ENCODE measurements around the gene SSTR5.

SSTR5 gene

DNA sequence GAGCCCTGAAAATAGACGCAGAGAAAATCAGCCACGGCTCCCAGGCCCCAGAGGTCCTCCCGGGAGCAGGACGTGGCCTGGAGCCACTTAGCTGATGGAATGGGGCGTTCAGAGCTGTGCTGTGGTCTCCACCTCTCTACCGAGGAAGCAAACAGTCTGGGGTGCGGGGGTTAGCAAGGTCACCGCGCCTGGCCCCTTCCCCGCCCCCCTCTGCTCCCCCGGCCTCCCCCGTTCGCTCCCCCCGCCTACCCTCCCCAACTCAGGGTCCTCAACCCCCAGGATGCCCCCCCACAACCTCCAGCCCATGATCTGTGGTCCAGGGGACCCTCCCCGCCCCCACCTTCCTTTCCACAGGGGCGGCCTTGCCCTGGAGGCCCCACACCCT lies 44.1 kb downstream of the SSTR5 start:
- no peaks in the 10 kb centered on the region for H3K36me3 Mint-ChIP-seq
- DNase-seq, result no peak
- H3K9me3 Mint-ChIP-seq, result no peaks in the 10 kb centered on the region
- peaks cover 4% of the 10 kb centered on the region for H3K27me3 Mint-ChIP-seq
- CTCF ChIA-PET, result no interaction called here
- no peaks in the 10 kb centered on the region for H3K4me1 Mint-ChIP-seq
- no peak overlapping the region for H3K4me3 Mint-ChIP-seq
- no peak overlapping the region for H3K27ac Mint-ChIP-seq

DNA sequence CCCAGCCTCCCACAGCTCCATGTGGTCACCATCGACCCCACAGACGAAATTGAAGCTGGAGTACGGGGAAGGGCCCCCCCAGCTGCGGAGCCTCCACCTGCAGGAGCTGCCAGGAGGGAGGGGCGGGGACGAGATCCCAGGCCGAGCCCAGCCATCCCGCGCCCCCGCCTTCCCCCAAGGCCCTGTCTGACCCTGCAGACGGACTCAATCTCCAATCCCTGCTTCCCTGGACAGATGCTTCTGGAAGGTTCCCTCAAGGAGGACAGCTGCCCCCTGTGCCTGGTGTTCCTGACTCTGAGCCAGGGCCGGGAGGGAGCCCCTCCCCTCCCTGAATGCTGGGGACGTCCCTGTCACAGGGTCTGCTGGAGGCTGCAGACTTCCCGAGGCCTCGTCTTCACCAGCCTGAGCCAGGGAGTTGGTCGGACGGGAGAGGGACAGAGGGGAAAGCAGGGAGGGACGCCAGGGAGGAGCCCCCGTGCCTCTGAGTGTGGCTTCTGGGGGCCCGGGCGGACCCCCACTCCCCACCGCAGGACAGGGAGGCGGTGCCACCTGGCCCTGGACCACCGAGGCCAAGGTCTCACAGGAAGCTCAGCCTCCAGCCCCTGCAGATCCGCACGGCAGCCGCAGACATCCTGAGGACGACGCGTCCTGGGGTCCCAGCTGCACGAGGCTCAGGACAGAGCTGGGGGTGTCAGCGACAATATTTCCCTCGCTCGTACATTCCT lies 44.8 kb downstream of the SSTR5 start:
- no peak overlapping the region for H3K4me3 Mint-ChIP-seq
- DNase-seq, result no peak
- H3K27me3 Mint-ChIP-seq, result peaks cover 4% of the 10 kb centered on the region
- no peaks in the 10 kb centered on the region for H3K9me3 Mint-ChIP-seq
- H3K36me3 Mint-ChIP-seq, result no peaks in the 10 kb centered on the region
- no peak overlapping the region for H3K27ac Mint-ChIP-seq
- H3K4me1 Mint-ChIP-seq, result no peaks in the 10 kb centered on the region
- CTCF ChIA-PET, result no interaction called here

DNA sequence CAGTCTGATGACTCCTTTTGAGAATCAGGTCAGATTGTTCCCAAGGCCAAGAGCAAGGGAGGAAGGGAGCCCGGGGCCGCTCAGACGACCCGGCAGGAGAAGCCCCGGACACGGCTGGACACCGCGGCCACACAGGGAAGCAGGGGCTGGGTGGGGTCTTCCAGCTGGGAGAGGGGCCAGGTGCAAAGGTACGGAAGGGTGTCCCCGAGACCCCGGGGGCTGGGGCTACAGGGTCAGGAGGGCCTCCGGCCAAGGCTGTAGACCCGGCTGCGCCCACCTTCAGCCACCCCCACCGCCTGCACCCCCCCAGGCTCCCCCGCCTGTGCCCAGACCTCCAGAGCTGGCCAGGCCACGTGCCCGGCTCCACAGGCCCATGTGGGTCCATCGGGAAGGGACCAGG lies 45.4 kb downstream of the SSTR5 start:
- H3K27ac Mint-ChIP-seq, result no peak overlapping the region
- H3K4me1 Mint-ChIP-seq, result no peaks in the 10 kb centered on the region
- no peak overlapping the region for H3K4me3 Mint-ChIP-seq
- CTCF ChIA-PET, result no interaction called here
- DNase-seq, result no peak
- no peaks in the 10 kb centered on the region for H3K9me3 Mint-ChIP-seq
- H3K27me3 Mint-ChIP-seq, result peaks cover 4% of the 10 kb centered on the region
- H3K36me3 Mint-ChIP-seq, result no peaks in the 10 kb centered on the region

DNA sequence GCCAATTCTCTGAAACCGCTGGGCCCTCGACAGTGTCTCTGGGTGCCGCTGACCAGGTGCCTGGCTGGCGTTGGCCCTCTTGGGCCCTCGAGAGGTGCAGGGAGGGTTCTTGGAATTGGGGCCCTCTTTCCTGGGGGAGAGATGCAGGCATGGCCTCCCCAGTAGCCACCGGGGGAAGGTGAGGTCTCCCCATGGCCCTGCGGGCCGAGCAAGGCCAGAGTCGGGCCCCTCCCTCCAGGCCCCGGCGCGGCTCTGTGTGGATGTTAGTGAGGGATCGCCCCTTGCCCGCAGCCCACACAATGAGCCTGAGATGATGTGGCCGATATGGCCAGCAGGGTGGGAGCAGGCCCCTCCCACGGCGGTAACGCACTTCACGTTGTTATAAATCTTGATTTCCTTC lies 46.6 kb downstream of the SSTR5 start:
- no peak for DNase-seq
- Mint-ChIP-seq H3K4me3 (no peak overlapping the region), H3K9me3 (no peaks in the 10 kb centered on the region), H3K36me3 (no peaks in the 10 kb centered on the region), H3K27me3 (no peaks in the 10 kb centered on the region), H3K4me1 (no peaks in the 10 kb centered on the region), H3K27ac (no peak overlapping the region)
- CTCF ChIA-PET, result no interaction called here

DNA sequence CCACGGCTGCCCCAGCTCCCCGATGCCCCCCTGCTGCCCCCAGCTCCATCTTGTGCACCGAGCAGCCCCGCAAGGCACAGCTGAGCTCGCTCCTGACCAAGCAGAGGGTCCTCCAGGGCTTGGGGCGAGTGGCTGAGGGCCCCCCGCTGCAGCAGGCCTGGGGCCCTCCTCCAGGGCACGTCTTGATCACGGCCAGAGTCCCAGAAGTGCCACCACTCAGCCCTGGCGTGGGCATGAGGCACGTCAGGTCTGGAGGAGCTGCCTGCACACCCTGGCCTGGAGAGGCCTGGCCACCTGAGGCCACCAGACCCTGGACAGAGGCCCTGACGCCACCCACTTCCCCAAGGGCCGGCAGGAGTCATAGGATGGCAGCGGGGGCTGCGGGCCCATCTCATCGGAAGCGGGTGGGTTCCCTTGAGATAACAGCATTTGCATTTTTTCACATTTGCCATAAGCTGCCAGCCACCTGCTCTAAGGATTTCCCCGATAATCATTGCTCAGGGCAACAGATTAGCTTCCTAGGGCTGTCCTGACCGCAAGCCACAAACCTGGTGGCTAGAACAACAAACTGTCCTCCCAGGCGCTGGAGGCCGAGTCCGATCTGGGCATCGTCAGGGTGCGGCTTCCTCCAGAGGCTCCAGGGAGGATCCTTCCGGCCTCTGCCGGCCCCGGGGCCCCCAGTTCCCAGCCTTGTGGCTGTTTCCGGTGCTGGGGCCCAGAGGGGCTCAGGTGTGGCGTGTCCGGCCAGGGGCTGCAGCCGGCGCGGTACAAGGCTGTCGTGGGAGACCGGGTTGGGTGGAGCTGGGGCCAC lies 47.4 kb downstream of the SSTR5 start:
- Mint-ChIP-seq H3K36me3 (no peaks in the 10 kb centered on the region), H3K9me3 (no peaks in the 10 kb centered on the region), H3K27me3 (no peaks in the 10 kb centered on the region), H3K4me3 (no peak overlapping the region), H3K27ac (no peak overlapping the region), H3K4me1 (no peaks in the 10 kb centered on the region)
- CTCF ChIA-PET, result no interaction called here
- DNase-seq, result no peak

DNA sequence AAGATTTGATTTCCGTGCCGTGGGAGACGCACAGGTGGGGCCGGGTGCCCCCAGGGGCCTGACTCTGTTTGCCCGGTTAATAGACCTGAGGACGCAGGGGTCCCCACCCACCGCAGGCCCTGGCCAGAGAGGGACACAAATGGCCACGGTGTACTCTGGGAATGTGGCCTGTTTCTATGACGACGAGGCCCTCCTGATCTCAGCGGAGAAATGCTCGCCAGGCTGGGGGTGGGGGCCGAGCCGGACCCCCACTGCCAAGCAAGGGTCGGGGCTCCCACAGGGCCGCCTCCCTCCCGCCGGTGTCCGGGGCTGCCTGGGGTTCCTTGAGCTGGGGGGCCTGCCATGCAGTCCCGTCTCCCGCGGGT lies 48.0 kb downstream of the SSTR5 start:
- CTCF ChIA-PET, result no interaction called here
- no peak overlapping the region for H3K27ac Mint-ChIP-seq

DNA sequence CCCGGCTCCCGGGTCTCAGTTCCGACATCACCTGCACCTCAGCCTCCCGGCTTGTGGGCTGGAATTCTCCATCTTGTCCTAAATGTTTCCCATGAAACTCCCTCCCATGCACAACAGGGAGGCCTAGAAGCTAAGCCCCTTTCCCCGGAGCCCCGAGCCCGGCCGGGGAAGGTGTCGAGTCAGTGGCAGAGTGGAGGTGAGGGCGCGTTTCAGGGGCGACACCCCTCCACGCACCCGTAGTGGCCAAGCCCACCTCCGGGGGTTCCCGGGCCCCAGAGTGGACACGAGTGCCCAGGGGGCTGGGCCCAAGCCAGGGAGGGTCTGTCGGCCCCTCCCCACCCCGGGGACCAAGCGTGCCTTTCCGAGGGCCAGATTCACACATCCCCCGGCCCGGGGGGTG lies 48.5 kb downstream of the SSTR5 start:
- CTCF ChIA-PET, result no interaction called here
- H3K4me1 Mint-ChIP-seq, result no peaks in the 10 kb centered on the region
- H3K27ac Mint-ChIP-seq, result no peak overlapping the region
- H3K9me3 Mint-ChIP-seq, result no peaks in the 10 kb centered on the region
- DNase-seq, result no peak
- H3K27me3 Mint-ChIP-seq, result no peaks in the 10 kb centered on the region
- H3K36me3 Mint-ChIP-seq, result no peaks in the 10 kb centered on the region
- H3K4me3 Mint-ChIP-seq, result no peak overlapping the region

More for the DNA sequence above, 48.0 kb downstream of the SSTR5 start:
- H3K9me3 Mint-ChIP-seq, result no peaks in the 10 kb centered on the region
- H3K4me1 Mint-ChIP-seq, result no peaks in the 10 kb centered on the region
- H3K4me3 Mint-ChIP-seq, result no peak overlapping the region
- no peaks in the 10 kb centered on the region for H3K36me3 Mint-ChIP-seq
- H3K27me3 Mint-ChIP-seq, result no peaks in the 10 kb centered on the region
- no peak for DNase-seq

DNA sequence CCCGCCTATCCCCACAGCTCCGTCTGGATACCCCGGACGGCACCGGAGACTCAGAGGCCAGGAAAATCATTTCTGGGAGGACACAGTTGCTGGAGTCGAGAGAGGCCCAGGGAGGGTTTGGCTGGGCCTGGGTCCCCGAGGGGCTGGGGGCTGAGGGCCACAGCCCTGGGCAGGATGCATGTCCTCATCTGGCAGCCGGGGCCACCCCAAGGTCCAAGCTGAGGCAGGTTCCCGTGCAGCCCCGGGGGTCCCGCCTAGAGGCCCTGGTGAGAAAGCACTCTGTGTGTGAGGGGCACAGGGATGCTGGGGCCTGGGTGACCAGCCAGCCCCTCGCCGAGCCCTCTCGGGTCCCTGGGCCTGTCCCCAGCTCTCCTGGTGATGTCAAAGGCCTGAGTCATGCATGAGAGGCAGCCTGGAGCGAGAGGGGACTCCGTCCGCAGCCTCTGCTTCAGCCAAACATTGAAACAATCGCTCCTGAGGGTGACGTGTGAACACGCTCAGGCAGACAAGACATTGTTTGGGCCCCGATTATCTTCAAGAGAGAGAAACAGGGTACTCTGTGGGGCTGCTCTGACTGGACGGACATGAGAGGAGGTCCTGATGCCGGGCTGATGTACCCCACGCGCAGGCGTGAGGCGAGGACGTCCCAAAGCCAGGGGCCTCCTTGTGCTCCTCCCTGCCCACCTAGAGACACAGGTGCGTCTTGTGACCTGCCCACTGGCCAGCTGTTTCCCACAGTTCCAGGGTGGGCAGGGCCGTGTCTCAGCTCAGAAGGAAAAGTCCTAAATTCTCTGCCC lies 49.3 kb downstream of the SSTR5 start:
- no peaks in the 10 kb centered on the region for H3K36me3 Mint-ChIP-seq
- CTCF ChIA-PET, result no interaction called here
- no peak overlapping the region for H3K4me3 Mint-ChIP-seq
- no peaks in the 10 kb centered on the region for H3K4me1 Mint-ChIP-seq
- H3K27ac Mint-ChIP-seq, result no peak overlapping the region
- no peaks in the 10 kb centered on the region for H3K9me3 Mint-ChIP-seq
- H3K27me3 Mint-ChIP-seq, result no peaks in the 10 kb centered on the region
- no peak for DNase-seq

DNA sequence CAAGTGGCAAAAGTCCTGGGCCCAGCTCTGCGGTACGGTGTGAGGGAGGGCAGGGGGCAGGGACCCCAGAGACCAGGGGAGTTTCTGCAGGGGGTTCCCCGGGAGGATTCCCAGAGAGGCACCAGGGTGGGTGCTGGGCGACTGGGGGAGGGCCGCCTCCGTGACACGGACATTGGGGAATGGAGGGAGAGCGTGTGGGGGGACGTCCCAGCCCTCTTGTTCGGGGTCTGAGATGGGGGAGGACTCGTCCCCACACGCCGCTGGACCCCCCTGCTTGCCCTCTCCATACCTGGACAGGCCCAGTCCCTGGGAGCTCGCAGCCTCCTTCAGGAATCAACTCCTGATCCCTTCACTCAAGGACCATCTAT lies 49.8 kb downstream of the SSTR5 start:
- Mint-ChIP-seq H3K4me3 (no peak overlapping the region), H3K27me3 (no peaks in the 10 kb centered on the region), H3K4me1 (no peaks in the 10 kb centered on the region), H3K36me3 (no peaks in the 10 kb centered on the region), H3K27ac (no peak overlapping the region), H3K9me3 (no peaks in the 10 kb centered on the region)
- no peak for DNase-seq
- CTCF ChIA-PET, result no interaction called here

DNA sequence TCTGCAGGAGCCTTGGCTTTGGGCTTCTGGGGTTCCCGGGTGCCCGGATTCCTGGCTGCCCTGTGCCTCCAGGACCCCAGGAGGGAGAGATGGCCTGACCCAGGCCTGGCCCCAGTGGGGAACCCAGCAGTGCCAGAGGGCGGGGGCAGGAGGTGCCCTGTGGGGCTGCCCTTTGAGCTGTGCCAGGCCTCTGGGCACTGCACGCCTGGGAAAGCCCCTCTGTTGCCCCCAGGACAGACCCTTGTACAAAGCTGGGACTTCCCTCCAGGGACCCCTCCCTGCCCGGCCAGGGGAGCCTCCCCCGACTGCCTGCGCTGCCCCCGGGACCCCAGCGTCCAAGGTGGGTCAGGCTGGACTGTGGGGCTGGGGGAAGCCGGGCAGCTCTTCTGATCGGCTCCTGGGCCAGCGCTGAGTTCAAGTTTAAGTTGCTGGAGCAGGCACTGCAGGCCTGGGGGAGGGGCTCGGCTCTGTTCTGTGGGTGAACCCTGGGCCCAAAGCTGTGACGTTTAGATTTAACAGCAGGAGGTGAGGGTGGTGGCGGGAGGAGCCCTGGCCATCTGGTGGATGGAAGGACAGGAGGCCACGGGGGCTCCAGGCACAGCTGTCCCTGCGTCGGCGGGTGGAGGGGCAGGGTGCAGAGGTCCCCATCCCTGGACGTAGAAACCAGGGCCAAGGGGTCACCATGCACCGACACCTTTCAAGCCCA lies 51.1 kb downstream of the SSTR5 start:
- Mint-ChIP-seq H3K27ac (no peak overlapping the region), H3K27me3 (no peaks in the 10 kb centered on the region), H3K36me3 (no peaks in the 10 kb centered on the region), H3K9me3 (no peaks in the 10 kb centered on the region), H3K4me1 (no peaks in the 10 kb centered on the region), H3K4me3 (no peak overlapping the region)
- CTCF ChIA-PET, result no interaction called here
- DNase-seq, result no peak

DNA sequence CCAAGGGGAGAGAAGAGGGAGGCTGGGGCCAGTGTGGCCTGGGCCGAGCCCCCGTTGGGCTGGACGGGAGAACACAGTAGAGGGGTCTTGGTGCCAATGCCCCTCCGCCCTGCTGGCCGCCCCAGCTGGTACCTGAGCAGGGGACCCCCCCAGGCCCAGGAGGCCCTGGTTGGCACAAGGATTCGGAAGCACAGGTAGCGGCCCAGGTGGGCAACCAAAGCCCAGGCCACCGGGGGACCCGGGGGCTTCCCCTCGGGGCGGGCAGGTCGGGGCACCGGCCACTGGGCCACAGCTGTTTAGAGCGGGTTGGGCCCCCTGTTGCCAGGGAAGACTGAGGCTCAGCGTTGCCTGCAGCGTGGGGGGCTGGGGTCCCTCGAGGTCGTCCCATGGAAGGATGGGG lies 51.7 kb downstream of the SSTR5 start:
- Mint-ChIP-seq H3K4me3 (no peak overlapping the region), H3K4me1 (no peaks in the 10 kb centered on the region), H3K27ac (no peak overlapping the region), H3K36me3 (no peaks in the 10 kb centered on the region), H3K27me3 (no peaks in the 10 kb centered on the region), H3K9me3 (no peaks in the 10 kb centered on the region)
- DNase-seq, result no peak
- CTCF ChIA-PET, result no interaction called here

DNA sequence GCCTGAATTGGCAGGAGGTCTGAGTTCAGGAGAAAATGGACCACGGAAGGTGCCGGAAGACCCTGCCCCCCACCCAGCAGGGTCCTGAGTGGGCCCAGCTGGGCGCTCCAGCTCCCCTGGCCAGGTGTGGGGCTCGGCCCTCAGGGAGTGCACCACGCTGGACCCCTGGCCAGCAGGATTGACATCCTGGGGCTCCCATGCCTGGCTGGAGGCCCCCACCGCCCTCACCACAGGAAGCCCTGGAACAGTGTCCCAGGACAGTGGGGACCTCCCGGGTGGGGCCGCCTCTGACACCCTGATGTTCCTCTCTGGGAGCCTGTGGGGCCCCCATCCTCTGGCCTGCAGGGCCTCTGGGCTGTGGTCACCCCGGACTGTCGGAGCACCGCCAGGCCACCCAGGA lies 52.2 kb downstream of the SSTR5 start:
- Mint-ChIP-seq H3K9me3 (no peaks in the 10 kb centered on the region), H3K4me1 (no peaks in the 10 kb centered on the region), H3K36me3 (no peaks in the 10 kb centered on the region), H3K4me3 (no peak overlapping the region), H3K27me3 (no peaks in the 10 kb centered on the region), H3K27ac (no peak overlapping the region)
- CTCF ChIA-PET, result no interaction called here
- DNase-seq, result no peak

DNA sequence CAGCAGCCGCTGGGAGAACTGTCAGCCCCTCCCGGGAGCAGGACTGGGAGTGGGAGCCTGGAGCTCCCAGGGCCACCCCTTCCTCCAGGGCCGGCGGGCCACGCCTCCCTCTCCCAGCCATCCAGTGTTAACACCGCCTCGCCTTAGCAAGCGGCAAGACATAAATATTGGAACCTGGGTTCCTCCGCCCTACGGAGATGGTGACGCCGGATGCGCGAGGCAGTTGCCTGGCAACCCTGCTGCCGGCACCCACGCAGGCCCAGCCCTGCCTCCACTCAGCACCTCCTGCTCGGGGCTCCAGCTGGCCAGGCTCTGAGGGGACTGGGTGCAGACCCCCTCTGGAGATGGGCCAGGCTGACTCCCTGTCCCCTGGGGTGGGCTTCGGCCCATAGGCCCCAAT lies 52.9 kb downstream of the SSTR5 start:
- no peak overlapping the region for H3K4me3 Mint-ChIP-seq
- no peaks in the 10 kb centered on the region for H3K9me3 Mint-ChIP-seq
- H3K27ac Mint-ChIP-seq, result no peak overlapping the region
- H3K27me3 Mint-ChIP-seq, result no peaks in the 10 kb centered on the region
- no peaks in the 10 kb centered on the region for H3K4me1 Mint-ChIP-seq
- CTCF ChIA-PET, result no interaction called here
- peak; percentile 40 for DNase-seq
- H3K36me3 Mint-ChIP-seq, result no peaks in the 10 kb centered on the region

DNA sequence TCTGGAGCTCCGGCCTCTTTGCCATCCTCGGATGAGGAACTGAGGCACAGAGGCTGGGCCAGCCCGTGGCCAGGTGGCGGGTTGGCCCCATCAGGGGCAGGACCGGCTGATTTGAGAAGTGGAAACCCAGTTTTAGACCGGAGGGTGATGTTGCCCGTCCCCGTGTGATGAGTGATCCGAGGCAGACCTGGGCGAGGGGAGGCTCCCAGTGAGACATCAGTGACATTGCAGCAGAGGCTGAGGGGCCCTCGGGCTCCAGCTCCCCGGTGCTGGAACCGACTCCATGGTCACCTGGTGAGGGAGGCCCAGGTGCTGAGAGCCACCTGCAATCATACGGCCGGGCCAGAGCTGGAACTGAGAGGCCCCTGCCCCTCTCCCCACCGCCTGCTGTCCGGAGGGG lies 53.5 kb downstream of the SSTR5 start:
- CTCF ChIA-PET, result no interaction called here
- DNase-seq, result no peak
- Mint-ChIP-seq H3K27me3 (no peaks in the 10 kb centered on the region), H3K27ac (no peak overlapping the region), H3K9me3 (no peaks in the 10 kb centered on the region), H3K36me3 (no peaks in the 10 kb centered on the region), H3K4me1 (no peaks in the 10 kb centered on the region), H3K4me3 (no peak overlapping the region)

Measured in activated naive CD4-positive, alpha-beta T cell treated with anti-CD3 and anti-CD28 coated beads, Interleukin-2, amount 10 ng/mL, durations not matched to agents 7 days and 5 days (primary cell).